NCI-H1417 treated with DMSO at 0.1 percent for 48 hours (cell line): ENCODE measurements around the gene EOMES.

Source experiments
- DNase-seq: peaks from one replicate; lab custom pipeline; 2025; lab: John Stamatoyannopoulos, UW

Gene EOMES

GRCh38 chr3:27681249-27681748 is 40.8 kb downstream of the EOMES start:
- DNase-seq = no peak

- DNase-seq = no peak
Measured at GRCh38 chr3:27680517-27681246, 41.4 kb downstream of the EOMES start.

DNA sequence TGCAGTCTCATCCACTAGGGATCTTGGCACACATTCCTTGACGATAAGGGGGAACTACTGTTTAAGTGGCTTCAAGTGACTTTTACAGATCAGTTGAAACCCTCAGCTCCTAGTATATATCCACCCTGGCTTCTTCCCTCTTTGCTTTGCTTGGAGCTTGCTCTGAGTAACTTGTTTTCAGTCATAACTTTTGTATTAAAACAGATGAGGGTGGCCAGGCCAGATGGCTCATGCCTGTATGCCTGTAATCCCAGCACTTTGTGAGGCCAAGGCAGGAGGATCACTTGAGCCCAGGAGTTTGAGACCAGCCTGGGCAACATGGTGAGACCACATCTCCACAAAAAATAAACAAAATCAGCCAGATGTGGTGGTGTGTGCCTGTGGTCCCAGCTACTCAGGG is 42.4 kb downstream of the EOMES start:
- no peak for DNase-seq

DNA sequence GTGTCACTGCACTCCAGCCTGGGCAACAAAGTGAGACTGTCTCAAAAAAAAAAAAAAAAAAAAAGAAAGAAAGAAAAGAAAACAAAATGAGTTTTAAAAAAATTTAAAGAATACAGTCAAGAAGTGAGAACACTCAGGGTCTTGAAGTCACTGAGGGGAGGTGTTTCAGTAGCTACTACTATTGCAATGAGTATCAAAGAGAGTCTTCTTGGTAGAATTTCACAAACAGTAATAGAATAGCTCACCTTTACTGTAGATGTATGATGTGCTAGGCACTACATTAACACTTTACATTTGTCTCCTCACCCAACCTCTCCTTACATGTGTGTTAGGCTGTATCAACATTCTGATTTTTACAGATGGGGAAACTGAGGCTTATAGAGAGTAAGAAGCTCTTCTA is 43.9 kb downstream of the EOMES start:
- no peak for DNase-seq

GRCh38 chr3:27677565-27677964 is 44.6 kb downstream of the EOMES start:
- no peak for DNase-seq

DNA sequence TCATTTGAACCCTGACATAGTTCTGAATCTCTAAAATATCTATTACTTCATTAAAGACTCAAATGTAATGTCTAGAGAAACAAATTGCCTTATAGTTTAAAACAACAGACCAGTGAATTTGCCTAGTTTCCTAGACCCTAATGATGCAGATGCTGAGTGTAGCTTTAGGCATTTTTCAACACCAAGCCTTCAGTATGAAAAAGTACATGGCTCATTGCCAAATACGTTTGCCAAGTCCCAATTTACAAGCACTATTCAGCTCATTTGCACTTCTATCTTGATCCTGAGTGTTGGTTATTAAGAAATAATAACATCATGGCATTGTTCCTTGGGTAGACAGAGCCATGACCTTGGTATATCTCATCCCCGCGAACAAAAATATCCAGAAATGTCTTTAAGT is 46.8 kb downstream of the EOMES start:
- no peak for DNase-seq

GRCh38 chr3:27673701-27674100 is 48.4 kb downstream of the EOMES start:
- no peak for DNase-seq

GRCh38 chr3:27671101-27671500 is 51.0 kb downstream of the EOMES start:
- no peak for DNase-seq

DNA sequence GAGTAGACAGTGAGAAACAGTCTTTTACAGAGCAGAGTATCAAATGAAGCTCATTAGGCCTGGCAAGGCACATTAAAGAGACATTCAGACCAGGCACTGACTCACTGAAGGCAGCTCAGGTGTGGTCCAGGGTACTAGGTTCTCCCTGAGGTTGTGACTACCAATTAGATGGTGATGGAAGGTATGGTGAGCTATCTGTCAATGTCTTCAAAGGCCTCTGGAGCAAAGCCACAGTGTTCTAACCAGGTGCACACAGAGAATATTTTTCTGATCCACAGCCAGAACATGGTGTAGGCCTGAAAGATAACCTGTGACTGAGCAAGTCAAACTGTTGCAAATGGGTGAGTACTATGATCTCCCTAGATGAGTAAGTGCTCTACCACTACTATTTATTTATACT is 51.5 kb downstream of the EOMES start:
- DNase-seq = no peak

DNA sequence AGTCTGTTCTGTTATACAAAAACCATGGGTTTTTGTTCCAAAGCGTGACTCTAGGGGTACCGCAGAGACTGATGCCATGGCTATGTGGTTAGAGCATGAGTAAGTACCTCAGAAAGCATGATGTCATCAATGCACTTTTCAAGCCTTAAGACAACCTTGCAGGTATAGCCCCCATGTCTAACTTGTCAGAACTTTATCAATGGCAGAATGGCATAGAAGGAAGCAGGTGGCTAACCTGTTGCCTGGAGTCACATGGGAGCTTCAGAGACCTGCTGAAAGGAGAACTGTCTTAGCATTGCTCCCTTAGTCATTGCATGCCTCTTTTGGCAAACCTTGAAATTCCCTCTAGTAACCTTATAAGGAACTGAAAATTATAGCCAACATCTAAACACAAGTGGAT is 52.5 kb downstream of the EOMES start:
- no peak for DNase-seq

DNA sequence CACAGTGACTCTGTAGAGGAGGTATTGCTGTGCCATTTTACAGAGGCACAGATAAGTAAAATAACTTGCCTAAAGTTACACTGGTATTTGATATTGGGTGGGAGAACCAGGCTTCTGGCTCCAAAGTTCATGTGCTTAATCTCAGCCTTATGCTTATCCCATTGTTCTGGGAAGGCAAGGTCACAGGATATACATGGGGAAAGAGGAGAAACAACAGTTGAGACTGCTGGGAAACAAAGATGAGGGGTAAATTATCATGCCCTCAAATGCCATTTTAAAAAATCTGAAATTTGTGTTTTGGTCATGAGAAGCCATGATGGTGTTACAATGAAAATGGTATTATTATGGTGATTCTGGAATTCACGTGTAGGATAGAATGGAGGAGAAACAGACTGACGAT is 54.4 kb downstream of the EOMES start:
- DNase-seq = no peak

DNA sequence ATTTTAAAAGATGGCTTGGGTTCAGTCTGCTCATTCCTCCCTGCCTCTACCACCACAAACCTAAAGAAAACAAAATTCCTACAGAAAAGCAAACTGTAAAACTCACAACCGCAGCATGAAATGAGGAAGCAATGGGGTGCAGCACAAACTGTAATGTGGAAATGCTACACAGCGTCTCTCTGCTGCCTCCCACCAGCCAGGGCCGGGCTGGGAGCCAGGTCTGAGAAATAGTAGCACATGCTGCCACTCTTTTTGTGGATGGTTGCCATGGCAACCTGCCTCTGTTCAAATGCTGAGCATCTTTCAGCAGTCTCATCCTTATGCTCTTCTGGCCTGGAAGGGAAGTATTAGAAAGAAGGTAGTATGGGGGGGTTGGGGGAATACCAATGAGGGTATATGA is 55.4 kb downstream of the EOMES start:
- no peak for DNase-seq

GRCh38 chr3:27666272-27666671 is 55.9 kb downstream of the EOMES start:
- no peak for DNase-seq
